ENCODE data around the gene ENTR1.

The ENTR1 gene

DNA sequence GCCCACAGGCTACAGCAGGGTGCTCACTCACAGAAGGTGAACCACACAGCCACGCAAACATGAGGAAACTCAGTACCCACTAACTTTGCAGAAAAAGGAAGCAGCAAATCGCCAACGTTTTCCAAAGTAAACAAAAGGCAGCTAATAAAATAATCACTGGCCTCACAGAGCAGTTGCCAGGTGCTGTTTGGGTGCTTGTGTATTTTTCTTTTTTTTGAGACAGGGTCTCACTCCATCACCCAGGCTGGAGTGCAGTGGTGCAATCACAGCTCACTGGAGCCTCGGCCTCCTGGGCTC lies 14.2 kb downstream of the ENTR1 start:
- no peak for DNase-seq (ENCODE audit: low spot score)

DNA sequence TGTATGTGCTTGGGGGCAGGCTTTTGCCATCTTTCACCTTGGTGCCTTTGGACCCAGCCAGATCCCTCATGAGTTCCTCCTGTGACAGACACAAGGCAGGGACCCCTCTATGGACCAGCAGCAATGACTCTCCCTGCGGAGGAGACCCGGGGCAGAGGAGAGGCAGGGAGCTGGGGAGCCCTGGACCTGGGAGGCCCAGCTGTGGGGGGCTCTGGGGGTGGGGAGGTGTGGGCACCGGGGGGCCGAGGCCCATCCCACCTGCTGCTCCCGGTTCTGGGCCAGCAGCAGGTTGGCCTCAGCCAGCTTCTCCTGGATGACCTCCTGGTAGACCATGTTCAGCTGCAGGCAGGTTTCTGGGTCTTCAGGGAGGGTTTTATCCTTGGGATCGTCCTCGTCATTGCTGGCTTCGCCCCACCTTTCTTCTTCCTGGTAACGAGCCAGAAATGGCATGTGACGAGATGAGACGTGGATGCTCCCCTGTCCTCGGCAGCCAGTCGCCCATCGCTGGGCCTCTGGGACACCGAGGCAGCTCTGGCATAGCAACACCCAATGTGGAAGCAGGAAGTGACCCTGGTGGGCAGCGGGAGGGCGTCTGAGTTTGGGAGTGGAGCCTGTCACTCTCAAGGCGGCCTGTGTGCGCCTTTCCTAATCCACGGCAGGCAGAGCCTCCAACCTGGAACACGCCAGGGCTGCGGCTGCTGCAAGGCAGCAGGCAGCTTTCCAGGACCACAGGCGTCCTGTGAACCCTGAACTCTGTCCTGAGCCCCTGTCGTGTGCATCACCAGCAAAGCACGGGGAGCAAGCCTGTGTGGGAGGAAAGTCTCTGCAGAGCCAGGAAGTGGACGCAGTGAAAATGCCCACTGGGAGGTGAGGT lies 14.8 kb downstream of the ENTR1 start:
- no peak for DNase-seq (ENCODE audit: low spot score)

DNA sequence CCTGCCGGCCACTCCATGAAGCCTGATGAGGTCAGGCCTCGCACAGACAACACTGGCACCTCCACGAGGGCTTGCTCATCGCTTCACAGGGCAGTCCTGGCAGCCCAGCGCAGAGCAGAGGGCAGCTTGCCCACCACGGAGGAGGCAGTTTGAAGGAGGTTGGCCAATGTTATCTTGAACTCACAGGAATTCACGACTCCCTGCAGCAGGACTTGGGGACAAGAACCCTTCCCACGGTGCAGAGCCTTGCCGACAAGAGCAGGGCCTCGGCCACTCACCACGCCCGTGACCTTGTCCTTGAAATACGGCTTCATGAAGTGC lies 15.4 kb downstream of the ENTR1 start:
- DNase-seq (ENCODE audit: low spot score) = no peak

DNA sequence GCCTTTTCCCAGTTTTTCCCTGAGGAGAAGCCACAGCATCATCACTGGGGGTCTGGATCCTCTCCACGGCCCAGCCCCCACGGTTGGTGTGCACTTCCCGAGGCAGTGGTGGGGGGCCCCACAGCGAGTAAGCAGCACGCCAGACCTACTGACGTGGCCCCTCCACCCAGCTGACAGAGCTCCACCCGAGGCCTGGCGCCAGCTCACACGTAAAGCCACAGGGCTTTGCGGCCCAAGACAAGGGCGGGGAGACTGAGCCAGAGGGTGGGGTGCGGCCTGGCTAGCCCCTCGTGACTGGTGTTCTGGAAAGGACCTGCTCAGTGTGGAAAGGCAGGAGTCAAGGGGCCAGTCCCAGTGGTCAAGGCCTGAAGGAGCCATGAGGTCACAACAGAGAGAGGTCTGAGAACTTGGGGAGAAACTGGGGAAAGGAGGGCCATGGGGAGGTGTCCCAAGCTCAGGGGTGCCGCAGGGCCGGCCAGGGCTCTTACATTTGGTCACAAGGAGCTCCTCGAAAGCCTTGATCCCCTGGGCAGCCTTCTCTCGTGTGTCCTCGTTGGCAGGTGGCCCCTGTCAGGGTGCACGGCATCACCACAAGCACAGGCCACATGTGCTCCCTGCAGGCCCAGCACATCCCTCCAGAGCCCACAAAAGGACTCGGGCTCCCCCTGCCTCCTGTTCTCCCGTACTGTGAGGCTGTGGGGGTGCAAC lies 15.9 kb downstream of the ENTR1 start:
- no peak for DNase-seq (ENCODE audit: low spot score)

DNA sequence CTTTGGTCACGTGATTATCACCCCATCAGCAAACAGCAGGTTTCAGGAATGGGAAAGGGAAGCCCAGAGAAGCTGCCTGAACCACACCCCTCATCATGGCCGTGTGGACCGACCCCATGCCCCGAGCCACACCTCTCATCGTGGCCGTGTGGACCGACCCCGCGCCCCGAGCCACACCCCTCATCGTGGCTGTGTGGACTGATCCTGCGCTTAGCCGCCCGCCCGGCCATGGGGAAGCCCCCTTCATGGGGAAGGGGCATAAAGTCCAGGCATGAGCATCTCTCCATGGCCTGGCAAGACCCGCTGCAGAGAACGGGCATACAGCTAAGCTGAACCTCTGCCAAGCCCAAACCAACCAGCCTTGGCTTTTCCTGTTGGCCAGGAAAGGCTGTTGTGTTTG lies 16.9 kb downstream of the ENTR1 start:
- no peak for DNase-seq (ENCODE audit: low spot score)

DNA sequence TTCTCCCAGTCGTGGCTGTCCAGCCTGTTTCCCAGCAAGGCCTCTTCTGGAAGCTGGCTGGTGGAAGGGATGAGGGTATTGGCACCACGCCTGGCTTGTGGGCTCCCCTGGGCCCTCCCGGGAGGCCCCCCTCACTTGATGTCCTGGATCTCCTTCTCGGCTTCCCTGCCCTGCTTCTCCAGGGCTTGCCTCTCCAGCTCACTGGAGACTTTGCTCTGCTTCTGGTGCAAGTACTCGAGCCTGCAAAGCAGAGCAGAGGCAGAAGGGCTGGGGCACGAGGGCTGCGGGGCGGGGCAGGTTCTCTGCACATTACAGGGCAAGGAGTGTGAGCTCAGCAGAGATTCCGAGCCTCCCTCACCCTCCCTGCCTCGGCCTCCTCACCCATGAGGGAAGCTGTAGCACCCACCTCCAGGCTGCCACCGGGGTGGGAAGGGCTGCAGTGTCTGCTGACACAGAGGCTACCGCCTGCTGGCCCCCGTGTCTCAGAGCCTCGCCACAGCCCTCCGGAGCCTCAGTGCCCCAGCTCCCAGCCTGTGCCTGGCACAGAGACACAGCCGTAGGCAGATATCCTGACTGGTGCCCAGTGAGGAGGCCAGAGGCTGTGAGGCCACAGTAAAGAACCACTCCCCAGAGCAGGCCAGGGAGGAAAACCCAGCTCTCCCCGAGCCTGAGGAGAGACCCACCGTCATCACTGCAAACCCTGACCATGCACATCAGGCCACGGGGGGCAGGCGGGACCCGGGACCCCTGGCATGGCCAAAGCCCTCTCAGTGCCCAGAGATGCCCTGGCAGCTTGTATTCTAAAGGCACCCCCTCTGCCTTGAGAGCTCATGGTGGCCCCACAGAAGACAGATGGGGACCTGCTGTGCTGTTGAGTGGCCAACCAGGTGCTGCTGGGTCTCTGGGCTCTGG lies 17.6 kb downstream of the ENTR1 start:
- DNase-seq (ENCODE audit: low spot score) = no peak

DNA sequence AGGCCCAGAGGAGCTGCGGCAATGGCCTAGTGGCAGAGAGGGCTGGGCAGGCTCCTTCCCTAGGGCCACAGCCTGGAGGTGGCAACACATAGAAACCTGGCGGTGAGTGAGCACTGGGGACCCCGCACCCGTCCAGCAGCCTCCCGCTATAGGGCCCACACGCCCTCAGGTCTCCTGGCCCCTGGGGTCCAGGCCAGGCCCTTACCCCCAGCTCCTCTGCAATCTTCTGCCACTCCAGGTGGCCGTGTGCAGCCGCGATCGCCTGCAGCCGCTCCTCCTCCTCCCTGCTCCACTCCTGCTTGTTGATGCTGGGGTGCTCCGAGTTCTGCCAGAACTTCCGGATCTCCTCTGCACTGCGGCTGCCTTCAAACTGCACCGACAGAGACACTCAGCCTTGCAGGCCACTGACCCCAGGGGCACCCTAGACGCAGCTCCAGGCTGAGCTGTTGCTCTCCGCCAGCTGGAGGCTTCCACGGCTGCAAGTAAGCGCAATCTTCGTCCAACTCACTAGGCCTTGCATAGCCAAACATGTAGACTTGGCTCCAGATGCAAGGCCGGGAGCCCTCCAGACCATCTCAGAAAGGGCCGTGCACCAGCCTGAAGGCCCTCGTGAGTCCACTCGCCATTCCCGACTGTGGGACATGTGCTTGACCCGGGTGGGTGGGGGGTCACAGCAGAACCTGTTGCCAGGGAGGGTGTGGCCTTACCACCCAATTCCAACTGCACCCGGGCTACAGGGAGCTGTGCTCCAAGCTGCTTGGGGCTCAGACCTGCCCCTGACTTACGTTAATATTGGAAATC lies 18.5 kb downstream of the ENTR1 start:
- DNase-seq (ENCODE audit: low spot score) = no peak

DNA sequence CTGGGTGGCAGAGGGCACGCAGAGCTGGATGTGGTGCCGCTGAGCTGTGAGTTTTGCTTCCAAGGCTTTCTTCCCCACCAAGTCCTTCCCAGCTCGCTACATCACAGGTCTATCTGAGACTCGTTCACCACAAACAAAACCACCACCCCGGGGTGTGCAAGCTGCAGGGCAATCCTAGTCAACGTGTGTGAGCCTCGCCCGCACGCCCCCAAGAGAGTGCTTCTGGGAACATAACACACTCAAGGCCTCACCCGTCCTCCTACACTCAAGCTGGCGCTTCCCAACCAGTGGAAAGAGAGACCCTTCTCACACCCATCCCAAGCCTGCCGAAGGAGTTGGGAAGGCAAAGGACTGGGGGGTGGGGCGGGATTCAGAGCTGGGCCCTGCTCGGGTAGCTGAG lies 21.0 kb downstream of the ENTR1 start:
- no peak for DNase-seq (ENCODE audit: low spot score)

DNA sequence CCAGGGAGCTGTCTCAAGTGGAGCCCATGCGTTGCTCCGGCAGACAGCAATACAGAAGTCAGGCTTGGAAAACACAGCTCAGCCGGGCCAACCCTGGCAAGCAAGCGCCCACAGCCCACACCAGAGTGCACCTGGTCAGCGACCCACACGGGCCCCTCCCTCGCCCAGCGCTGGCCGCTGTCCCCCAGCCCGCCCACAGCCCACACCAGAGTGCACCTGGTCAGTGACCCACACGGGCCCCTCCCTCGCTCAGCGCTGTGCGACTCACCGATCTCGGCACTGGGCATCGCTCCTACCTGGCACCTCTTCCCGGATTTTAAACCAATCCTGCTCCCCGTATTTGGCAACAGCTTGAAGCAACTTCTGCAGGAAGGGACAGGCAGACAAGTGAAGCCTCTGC lies 23.2 kb downstream of the ENTR1 start:
- no peak for DNase-seq (ENCODE audit: low spot score)

DNA sequence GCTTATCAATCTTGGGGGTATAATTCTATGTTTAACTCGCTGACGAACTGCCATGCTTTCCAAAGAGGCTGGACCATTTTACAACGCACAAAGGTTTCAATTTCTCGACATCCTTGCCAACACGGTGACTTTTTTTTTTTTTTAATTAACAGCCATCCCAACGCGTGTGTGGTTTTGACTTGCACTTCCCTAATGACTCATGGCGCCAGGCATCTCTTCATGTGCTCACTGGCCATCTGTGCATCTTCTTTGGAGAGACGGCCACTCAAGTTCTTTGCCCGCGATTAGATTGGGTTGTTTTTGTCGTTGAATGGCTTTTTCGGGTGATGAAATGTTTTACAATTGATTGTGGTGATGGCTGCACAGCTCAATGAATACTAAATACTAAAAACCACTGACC lies 24.4 kb downstream of the ENTR1 start:
- no peak for DNase-seq (ENCODE audit: low spot score)

DNA sequence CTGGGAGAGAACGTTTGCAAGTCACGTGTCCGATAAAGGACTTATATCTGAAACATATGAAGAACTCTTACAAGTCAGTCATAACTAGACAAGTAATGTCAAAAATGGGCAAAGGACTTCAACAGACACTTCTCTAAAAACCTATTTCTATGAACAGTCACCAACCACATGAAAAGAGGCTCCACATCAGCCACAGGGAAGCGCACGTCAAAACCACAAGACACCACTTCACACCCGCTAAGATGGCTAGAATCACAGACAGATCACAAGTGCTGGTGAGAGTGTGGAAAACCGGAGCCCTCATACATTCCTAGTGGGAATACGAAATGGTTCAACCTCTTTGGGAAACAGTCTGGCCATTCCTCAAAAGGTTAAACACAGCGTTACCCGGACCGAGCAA lies 25.4 kb downstream of the ENTR1 start:
- no peak for DNase-seq (ENCODE audit: low spot score)

DNA sequence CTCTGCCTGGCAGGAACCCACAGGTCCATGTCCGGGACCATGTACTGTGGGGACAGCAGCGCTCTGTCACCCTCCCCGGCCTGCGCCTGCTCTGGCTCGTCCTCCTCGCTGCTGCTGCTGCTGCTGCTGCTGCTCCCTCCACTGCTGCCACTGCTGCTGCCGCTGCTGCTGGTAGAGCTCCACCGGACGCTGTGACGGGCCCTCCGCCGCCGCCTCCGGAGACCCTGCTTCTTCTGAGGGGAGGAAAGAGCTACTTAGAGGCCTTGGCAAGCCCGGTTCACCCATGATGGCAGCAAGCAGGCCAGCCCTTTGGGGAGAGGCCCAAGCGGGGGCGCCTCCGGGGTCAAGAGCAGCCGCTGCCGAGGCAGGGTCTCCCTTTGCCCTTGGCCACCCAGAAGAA lies 27.0 kb downstream of the ENTR1 start:
- no peak for DNase-seq (ENCODE audit: low spot score)

DNA sequence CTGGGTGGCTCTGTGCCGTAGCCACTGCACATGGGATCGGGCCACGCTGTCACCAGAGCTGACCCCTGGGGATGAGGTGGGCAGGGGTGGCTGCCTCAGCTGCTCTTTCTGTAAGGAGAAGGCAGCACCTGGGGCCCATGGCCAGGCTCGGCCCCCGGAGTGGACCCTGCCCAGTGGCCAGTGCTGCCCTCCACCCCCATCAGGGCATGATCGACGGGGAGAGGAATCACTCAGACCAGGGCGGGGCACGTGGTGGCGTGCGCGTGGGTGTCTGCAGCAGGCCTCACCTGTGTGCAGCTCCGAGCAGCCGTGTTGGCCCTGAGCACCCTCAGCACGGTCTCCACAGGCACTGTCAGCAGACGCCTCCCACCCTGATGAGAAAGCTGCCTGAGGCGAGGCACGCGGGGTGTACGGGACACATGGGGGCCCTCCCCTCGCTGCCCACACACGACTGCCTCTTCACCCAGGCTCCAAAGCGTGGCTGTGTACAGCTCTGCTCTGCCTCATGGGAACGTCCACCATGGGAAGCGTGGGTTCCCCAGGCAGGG lies 28.4 kb downstream of the ENTR1 start:
- no peak for DNase-seq (ENCODE audit: low spot score)

DNA sequence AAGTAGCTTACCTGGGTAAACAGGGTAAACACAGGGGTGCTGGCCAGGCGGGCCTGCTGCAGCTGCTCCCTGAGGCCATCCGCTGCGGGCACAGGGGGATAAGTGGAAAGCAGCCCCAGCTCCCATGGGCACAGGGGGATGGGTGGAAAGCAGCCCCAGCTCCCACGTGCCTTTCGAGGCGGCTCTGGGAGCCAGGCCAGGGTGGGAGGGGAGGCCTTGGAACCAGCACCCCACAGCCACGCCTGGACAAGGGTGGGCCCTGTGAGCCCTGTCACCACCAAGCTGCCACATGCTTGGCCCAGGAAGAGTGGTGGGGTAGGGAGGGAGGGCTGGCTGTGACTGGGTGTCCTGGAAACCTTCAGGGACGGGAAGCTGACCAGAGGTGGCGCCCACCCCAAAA lies 29.1 kb downstream of the ENTR1 start:
- no peak for DNase-seq (ENCODE audit: low spot score)

DNA sequence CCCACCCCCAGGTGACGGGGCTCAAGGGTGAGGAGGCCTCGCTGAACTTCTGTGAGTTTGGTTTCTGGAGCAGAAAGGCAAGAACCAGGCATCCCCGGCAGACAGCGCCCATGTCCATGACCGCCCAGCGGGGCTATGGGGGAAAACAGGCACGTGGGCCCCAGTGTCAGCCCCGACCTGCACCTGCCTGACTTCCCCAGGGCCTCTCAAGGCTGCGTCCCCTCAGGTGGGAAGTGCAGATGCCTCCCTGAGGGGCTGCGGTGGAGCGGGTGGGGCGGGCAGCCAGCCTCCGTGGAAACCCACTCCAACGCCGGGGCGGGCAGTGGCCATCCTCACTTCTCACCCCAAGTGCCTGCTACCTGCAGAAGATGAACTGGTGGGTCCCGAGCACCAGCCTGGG lies 30.0 kb downstream of the ENTR1 start:
- no peak for DNase-seq (ENCODE audit: low spot score)

DNA sequence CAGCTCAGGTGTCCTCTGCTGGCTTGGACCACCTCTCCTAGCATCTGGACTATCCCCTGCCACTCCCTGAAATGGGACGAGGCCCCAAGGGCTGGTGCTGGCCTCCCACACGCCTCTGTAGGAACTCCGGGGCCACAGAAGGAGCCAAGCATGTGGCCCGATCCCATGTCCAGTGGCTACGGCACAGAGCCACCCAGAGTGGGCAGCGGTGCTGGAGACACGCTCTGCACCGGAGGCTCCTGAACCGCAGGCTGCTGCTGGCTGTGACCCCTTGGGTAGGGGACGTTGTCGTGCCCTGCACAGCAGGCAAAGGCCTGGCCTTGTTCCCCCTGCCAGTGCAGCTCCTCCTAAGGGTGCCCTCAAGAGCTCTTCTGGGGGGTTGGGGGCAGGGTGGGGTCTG lies 30.5 kb downstream of the ENTR1 start:
- no peak for DNase-seq (ENCODE audit: low spot score)

DNA sequence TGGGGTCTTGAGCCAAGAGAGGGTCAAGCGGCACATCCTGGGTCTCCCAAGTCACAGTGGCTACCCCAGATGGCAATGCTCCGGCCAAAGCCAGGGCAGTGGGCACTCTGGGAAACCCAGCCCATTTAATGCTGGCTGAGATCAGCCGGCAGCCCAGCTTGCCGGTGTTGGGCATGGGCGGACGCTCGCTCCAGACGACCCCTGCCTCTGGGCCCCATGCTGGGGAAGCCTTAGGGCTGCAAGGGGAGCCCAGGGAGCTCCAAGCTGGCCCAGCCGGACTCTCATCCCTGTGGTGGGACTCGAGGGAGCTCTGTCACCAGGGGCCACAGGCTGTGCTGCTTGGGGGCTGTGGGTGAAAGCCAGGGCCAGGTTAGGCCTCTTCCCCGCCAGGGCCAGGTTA lies 31.0 kb downstream of the ENTR1 start:
- DNase-seq (ENCODE audit: low spot score) = no peak

DNA sequence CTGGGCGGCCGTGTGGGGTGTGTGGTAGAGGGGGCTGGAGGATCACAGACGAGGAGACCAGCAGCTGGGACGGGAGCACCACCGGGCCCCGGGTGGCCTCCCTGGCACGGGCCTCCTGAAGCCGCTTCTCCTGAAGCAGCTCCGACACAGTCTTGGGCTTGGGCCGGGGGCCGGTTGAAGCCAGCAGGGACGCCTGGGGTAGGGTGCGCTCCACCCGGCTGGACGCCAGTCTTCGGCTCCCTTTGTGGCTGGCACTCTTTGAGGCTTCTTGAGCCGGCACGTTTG lies 31.5 kb downstream of the ENTR1 start:
- DNase-seq (ENCODE audit: low spot score) = no peak

DNA sequence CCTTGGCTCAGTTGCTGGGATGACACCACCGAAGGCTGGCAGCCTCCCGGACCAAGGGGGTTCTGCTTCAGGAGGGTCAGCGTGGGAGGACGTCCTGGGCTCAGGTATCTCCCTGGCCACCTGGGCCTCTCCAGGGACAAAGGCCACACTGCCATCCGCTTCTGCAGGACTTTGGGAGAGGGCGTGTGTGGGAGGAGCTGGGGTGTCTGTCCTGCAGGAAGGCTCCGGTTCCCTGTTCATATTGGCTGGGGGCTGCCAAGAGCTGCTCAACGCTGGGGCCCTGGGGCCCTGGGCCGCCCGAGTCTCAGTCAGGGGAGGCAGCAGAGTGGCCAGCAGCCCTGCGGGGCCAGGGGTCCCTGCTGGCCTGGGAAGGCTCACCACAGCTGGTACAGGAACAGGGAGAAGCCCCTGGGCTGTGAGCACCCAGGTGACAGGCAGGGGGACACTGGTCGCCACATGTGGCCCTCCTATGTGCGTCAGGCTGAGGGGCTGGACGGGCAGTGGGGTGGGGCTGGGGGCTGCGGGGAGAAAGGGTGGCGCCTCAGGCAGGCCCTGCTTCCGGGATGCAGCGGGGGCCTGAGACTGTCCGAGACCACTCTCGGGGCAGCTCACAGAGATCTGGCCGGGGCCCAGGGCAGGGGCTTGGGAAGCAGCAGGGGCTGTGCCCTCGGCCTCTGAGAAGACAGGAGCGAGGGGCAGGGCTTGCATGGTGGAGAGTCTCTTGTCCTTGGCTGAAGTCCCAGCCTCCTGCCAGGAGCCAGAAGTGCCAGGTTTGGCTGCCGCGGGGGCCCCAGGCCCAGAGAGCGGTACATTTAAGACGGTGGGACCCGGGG lies 32.0 kb downstream of the ENTR1 start:
- DNase-seq (ENCODE audit: low spot score) = no peak

DNA sequence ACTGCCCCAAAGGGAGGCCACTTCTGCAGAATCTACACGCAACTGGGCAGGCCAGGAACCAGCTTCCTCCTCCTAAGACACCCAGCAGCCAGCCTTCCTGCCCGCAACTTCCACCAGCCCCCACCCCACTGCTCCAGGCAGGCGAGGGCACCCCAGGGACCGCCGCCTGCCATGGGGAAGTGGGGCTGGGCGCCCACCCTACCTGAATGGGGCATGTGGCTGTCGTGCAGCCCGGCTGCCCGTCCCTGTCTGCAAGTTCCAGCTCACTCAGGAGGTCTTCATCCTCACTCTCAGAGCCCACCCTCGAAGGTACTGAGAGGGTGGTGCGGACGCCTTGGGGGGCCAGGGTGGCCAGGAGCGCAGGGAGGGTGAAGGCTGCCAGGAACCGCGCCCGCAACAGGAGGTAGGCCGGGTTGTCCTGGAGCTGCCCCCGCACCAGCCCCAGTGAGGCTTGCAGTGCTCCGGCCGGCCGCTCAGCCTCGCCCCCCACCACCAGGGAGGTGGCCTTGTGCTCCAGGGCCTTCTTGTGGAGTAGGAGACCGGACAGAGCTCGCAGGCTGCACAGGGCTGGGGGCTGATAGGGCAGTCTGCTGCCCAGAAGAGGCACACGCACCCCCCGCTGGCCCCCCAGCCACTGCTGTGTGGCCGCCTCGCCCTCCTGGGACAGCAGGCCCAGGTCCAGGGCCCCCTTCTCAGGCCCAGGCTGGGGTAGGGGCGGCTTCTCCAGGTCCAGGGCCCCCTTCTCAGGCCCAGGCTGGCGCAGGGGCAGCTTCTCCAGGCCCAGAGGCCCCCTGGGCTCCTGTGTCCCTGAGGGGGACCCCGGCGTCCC lies 32.9 kb downstream of the ENTR1 start:
- DNase-seq (ENCODE audit: low spot score) = no peak

Measured in D341Med (cell line).